Measurements from ENCODE around the gene POLA2. TPM values are rescaled to one million over a fixed set of nuclear protein-coding genes. Genes with fewer than 3 reads are reported as not detected.
"Not testable (repeated sequence)": the region's sequence is repeated elsewhere in the genome, so short reads cannot be mapped to it uniquely, and the experiment has no call there.

The POLA2 gene
- total RNA-seq, 1 donor: 12.2 TPM

GRCh38 chr11:65225279-65226102 lies 36.3 kb upstream of the POLA2 start:
- no peaks in the 10 kb centered on the region for H3K27me3 ChIP-seq (ENCODE audit: insufficient read depth, low read length)
- no peaks in the 10 kb centered on the region for H3K9me3 ChIP-seq (ENCODE audit: low read depth, low read length)
- H3K4me1 ChIP-seq (ENCODE audit: insufficient read depth, low read length): peaks cover 41% of the 10 kb centered on the region
- H3K4me3 ChIP-seq (ENCODE audit: low read length): peak overlapping the region; percentile 45

GRCh38 chr11:65226103-65226442 lies 35.7 kb upstream of the POLA2 start:
- H3K4me1 ChIP-seq (ENCODE audit: insufficient read depth, low read length): peaks cover 41% of the 10 kb centered on the region
- no peaks in the 10 kb centered on the region for H3K9me3 ChIP-seq (ENCODE audit: low read depth, low read length)
- peak overlapping the region; percentile 45 for H3K4me3 ChIP-seq (ENCODE audit: low read length)
- no peaks in the 10 kb centered on the region for H3K27me3 ChIP-seq (ENCODE audit: insufficient read depth, low read length)

GRCh38 chr11:65227879-65228278 lies 33.9 kb upstream of the POLA2 start:
- no peak overlapping the region for H3K4me3 ChIP-seq (ENCODE audit: low read length)
- H3K4me1 ChIP-seq (ENCODE audit: insufficient read depth, low read length): peaks cover 27% of the 10 kb centered on the region
- no peaks in the 10 kb centered on the region for H3K9me3 ChIP-seq (ENCODE audit: low read depth, low read length)
- H3K27me3 ChIP-seq (ENCODE audit: insufficient read depth, low read length): no peaks in the 10 kb centered on the region

GRCh38 chr11:65236194-65237059 lies 25.3 kb upstream of the POLA2 start:
- Histone ChIP-seq H3K4me3 (ENCODE audit: low read length) (no peak overlapping the region), H3K9me3 (ENCODE audit: low read depth, low read length) (no peaks in the 10 kb centered on the region), H3K4me1 (ENCODE audit: insufficient read depth, low read length) (no peaks in the 10 kb centered on the region), H3K27me3 (ENCODE audit: insufficient read depth, low read length) (no peaks in the 10 kb centered on the region)

GRCh38 chr11:65238302-65238701 lies 23.5 kb upstream of the POLA2 start:
- not testable (repeated sequence) for H3K27me3 ChIP-seq (ENCODE audit: insufficient read depth, low read length); H3K4me3 ChIP-seq (ENCODE audit: low read length); H3K4me1 ChIP-seq (ENCODE audit: insufficient read depth, low read length); H3K9me3 ChIP-seq (ENCODE audit: low read depth, low read length)

- H3K27me3 ChIP-seq (ENCODE audit: insufficient read depth, low read length): no peaks in the 10 kb centered on the region
- H3K4me3 ChIP-seq (ENCODE audit: low read length): no peak overlapping the region
- H3K4me1 ChIP-seq (ENCODE audit: insufficient read depth, low read length): no peaks in the 10 kb centered on the region
- H3K9me3 ChIP-seq (ENCODE audit: low read depth, low read length): peaks cover 7% of the 10 kb centered on the region
Measured at GRCh38 chr11:65241134-65241533, 20.6 kb upstream of the POLA2 start.

- Histone ChIP-seq H3K4me3 (ENCODE audit: low read length) (no peak overlapping the region), H3K27me3 (ENCODE audit: insufficient read depth, low read length) (no peaks in the 10 kb centered on the region), H3K9me3 (ENCODE audit: low read depth, low read length) (peaks cover 7% of the 10 kb centered on the region), H3K4me1 (ENCODE audit: insufficient read depth, low read length) (no peaks in the 10 kb centered on the region)
Measured at GRCh38 chr11:65241692-65242091, 20.1 kb upstream of the POLA2 start.

- Histone ChIP-seq H3K4me3 (ENCODE audit: low read length) (no peak overlapping the region), H3K4me1 (ENCODE audit: insufficient read depth, low read length) (no peaks in the 10 kb centered on the region), H3K27me3 (ENCODE audit: insufficient read depth, low read length) (no peaks in the 10 kb centered on the region), H3K9me3 (ENCODE audit: low read depth, low read length) (peaks cover 7% of the 10 kb centered on the region)
Measured at GRCh38 chr11:65242389-65242788, 19.4 kb upstream of the POLA2 start.

GRCh38 chr11:65243797-65244196 lies 18.0 kb upstream of the POLA2 start:
- H3K27me3 ChIP-seq (ENCODE audit: insufficient read depth, low read length): no peaks in the 10 kb centered on the region
- no peaks in the 10 kb centered on the region for H3K4me1 ChIP-seq (ENCODE audit: insufficient read depth, low read length)
- no peak overlapping the region for H3K4me3 ChIP-seq (ENCODE audit: low read length)
- peaks cover 7% of the 10 kb centered on the region for H3K9me3 ChIP-seq (ENCODE audit: low read depth, low read length)

GRCh38 chr11:65245046-65245445 lies 16.7 kb upstream of the POLA2 start:
- not testable (repeated sequence) for H3K9me3 ChIP-seq (ENCODE audit: low read depth, low read length); H3K4me3 ChIP-seq (ENCODE audit: low read length)

GRCh38 chr11:65246506-65246905 lies 15.3 kb upstream of the POLA2 start:
- H3K4me3 ChIP-seq (ENCODE audit: low read length): no peak overlapping the region
- H3K9me3 ChIP-seq (ENCODE audit: low read depth, low read length): peaks cover 7% of the 10 kb centered on the region
- H3K27me3 ChIP-seq (ENCODE audit: insufficient read depth, low read length): no peaks in the 10 kb centered on the region
- no peaks in the 10 kb centered on the region for H3K4me1 ChIP-seq (ENCODE audit: insufficient read depth, low read length)

More at GRCh38 chr11:65245046-65245445, 16.7 kb upstream of the POLA2 start:
- H3K4me1 ChIP-seq (ENCODE audit: insufficient read depth, low read length); H3K27me3 ChIP-seq (ENCODE audit: insufficient read depth, low read length): not testable (repeated sequence)

- H3K27me3 ChIP-seq (ENCODE audit: insufficient read depth, low read length); H3K4me3 ChIP-seq (ENCODE audit: low read length); H3K9me3 ChIP-seq (ENCODE audit: low read depth, low read length); H3K4me1 ChIP-seq (ENCODE audit: insufficient read depth, low read length): not testable (repeated sequence)
Measured at GRCh38 chr11:65248184-65248710, 13.5 kb upstream of the POLA2 start.

GRCh38 chr11:65251476-65251875 lies 10.3 kb upstream of the POLA2 start:
- H3K4me3 ChIP-seq (ENCODE audit: low read length): no peak overlapping the region
- H3K4me1 ChIP-seq (ENCODE audit: insufficient read depth, low read length): no peaks in the 10 kb centered on the region
- no peaks in the 10 kb centered on the region for H3K27me3 ChIP-seq (ENCODE audit: insufficient read depth, low read length)
- H3K9me3 ChIP-seq (ENCODE audit: low read depth, low read length): no peaks in the 10 kb centered on the region

- no peaks in the 10 kb centered on the region for H3K9me3 ChIP-seq (ENCODE audit: low read depth, low read length)
- H3K4me1 ChIP-seq (ENCODE audit: insufficient read depth, low read length): no peaks in the 10 kb centered on the region
- no peak overlapping the region for H3K4me3 ChIP-seq (ENCODE audit: low read length)
- no peaks in the 10 kb centered on the region for H3K27me3 ChIP-seq (ENCODE audit: insufficient read depth, low read length)
Measured at GRCh38 chr11:65254724-65255123, 7.0 kb upstream of the POLA2 start.

- no peaks in the 10 kb centered on the region for H3K27me3 ChIP-seq (ENCODE audit: insufficient read depth, low read length)
- peaks cover 23% of the 10 kb centered on the region for H3K4me1 ChIP-seq (ENCODE audit: insufficient read depth, low read length)
- no peak overlapping the region for H3K4me3 ChIP-seq (ENCODE audit: low read length)
- no peaks in the 10 kb centered on the region for H3K9me3 ChIP-seq (ENCODE audit: low read depth, low read length)
Measured at GRCh38 chr11:65258988-65259387, 2.8 kb upstream of the POLA2 start.

Measured in mononuclear cell (primary cell).